Testis (tissue), 3 donors: ENCODE results near the gene C1orf53. TPM values are rescaled to one million over a fixed set of nuclear protein-coding genes. Genes with fewer than 3 reads are reported as not detected.

Experiments
- DNase-seq: peaks from one replicate; pipeline ENCODE4 v3.0.0-alpha.2; 2019
- H3K27ac ChIP-seq, 2 donors: fragments of 200-600 bp; sonication (generic); one replicate each; pipeline ENCODE4 v1.5.1; 2019
- H3K27me3 ChIP-seq: fragments of 200-600 bp; sonication (generic); one replicate; pipeline ENCODE4 v1.5.1; 2019
- H3K36me3 ChIP-seq: fragments of 200-600 bp; sonication (generic); one replicate; pipeline ENCODE4 v1.5.1; 2017; ENCODE audit warnings: low read depth; ENCODE audit errors: missing control alignments
- H3K4me1 ChIP-seq: fragments of 200-600 bp; sonication (generic); one replicate; pipeline ENCODE4 v1.5.1; 2019
- H3K4me3 ChIP-seq, 2 donors: fragments of 200-600 bp; sonication (generic); one replicate each; pipeline ENCODE4 v1.5.1; 2017 to 2019
- H3K9me3 ChIP-seq: fragments of 200-600 bp; sonication (generic); one replicate; pipeline ENCODE4 v1.5.1; 2017
- POLR2A ChIP-seq: fragments of 450-650 bp; IDR thresholded peaks from one replicate; pipeline ENCODE4 v1.6.1; 2017; ENCODE audit warnings: antibody characterized with exemption, mild to moderate bottlenecking, moderate library complexity
- WGBS, 2 donors: methylation state at CpG; one replicate each; pipeline ENCODE4 v1.1.5; 2018; 5-methylcytosine and 5-hydroxymethylcytosine counted together
- intact Hi-C: fragments of 100-400 bp; cut with DNase I; formaldehyde crosslinking; loops from one replicate; pipeline ENCODE4 v1.15.1; 2023; ENCODE audit warnings: low total_unique reads
- polyA plus RNA-seq: library from polyadenylated mRNA; stranded (reverse); fragments of 350-450 nt; fragmentation: Illumina TruSeq; extraction: RNeasy Lipid Tissue Mini Kit (QIAGEN cat#74804); gene quantifications from one replicate; pipeline ENCODE4 v1.2.3, GENCODE V29; 2014; ENCODE audit warnings: low read depth, low replicate concordance; ENCODE audit not compliant: insufficient read depth
- total RNA-seq, 2 donors: library from RNA; depleted of rRNA; stranded (reverse); fragments of >200 nt; gene quantifications; one replicate each; pipeline ENCODE4 v1.2.3, GENCODE V29; 2016
- TF ChIP-seq, protein P1 (sequence below), 3 experiments: fragments of 450-650 bp in 2 of 3; fragments of 200-600 bp in 1 of 3; sonication (generic) in 1 of 3; IDR thresholded peaks; one replicate each; pipeline ENCODE4 v1.5.1; 2016 to 2019; ENCODE audit warnings: antibody characterized with exemption in 3 of 3, mild to moderate bottlenecking in 2 of 3, moderate library complexity in 1 of 3

Gene C1orf53
- total and polyA plus RNA-seq, 3 donors from 2014 or later: 7.8 to 10.5 (median 8.6) TPM

- no peaks in the 10 kb centered on the region for H3K9me3 ChIP-seq
- H3K4me1 ChIP-seq: peaks cover 4% of the 10 kb centered on the region
- H3K36me3 ChIP-seq: no peaks in the 10 kb centered on the region
- H3K27ac ChIP-seq: peak overlapping the region; percentile 81 to 88
- no peaks in the 10 kb centered on the region for H3K27me3 ChIP-seq
- intact Hi-C loops: no loop called here
- H3K4me3 ChIP-seq: peak overlapping the region; percentile 46 to 69
- no peak for TF ChIP-seq POLR2A
- TF ChIP-seq, protein P1, sequence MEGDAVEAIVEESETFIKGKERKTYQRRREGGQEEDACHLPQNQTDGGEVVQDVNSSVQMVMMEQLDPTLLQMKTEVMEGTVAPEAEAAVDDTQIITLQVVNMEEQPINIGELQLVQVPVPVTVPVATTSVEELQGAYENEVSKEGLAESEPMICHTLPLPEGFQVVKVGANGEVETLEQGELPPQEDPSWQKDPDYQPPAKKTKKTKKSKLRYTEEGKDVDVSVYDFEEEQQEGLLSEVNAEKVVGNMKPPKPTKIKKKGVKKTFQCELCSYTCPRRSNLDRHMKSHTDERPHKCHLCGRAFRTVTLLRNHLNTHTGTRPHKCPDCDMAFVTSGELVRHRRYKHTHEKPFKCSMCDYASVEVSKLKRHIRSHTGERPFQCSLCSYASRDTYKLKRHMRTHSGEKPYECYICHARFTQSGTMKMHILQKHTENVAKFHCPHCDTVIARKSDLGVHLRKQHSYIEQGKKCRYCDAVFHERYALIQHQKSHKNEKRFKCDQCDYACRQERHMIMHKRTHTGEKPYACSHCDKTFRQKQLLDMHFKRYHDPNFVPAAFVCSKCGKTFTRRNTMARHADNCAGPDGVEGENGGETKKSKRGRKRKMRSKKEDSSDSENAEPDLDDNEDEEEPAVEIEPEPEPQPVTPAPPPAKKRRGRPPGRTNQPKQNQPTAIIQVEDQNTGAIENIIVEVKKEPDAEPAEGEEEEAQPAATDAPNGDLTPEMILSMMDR (IDR thresholded peaks at IDR 0.05): no peak
- 0 to 1% methylated on average over 43 to 64 of the region's 64 CpGs for WGBS, 2 donors
- DNase-seq: no peak
These were observed 15.6 kb downstream of the C1orf53 start for GRCh38 chr1:197917805-197918651.

- DNase-seq: no peak
- WGBS, 2 donors: 4 to 6% methylated on average over 16 of the region's 16 CpGs
- Histone ChIP-seq H3K36me3 (no peaks in the 10 kb centered on the region), H3K9me3 (no peaks in the 10 kb centered on the region), H3K27me3 (no peaks in the 10 kb centered on the region), H3K4me1 (peaks cover 4% of the 10 kb centered on the region), H3K4me3 (peak overlapping the region; percentile 46 to 69), H3K27ac (peak overlapping the region; percentile 81 to 88)
- intact Hi-C loops: no loop called here
- no peak for TF ChIP-seq POLR2A
- TF ChIP-seq, protein P1 (IDR thresholded peaks at IDR 0.05): no peak
These were observed 16.4 kb downstream of the C1orf53 start for GRCh38 chr1:197918807-197919345.

- TF ChIP-seq, protein P1 (IDR thresholded peaks at IDR 0.05): no peak
- no peak for TF ChIP-seq POLR2A
- DNase-seq: no peak
- intact Hi-C loops: no loop called here
- Histone ChIP-seq H3K27ac (peak overlapping the region; percentile 81 to 88), H3K27me3 (no peaks in the 10 kb centered on the region), H3K4me1 (peaks cover 4% of the 10 kb centered on the region), H3K36me3 (no peaks in the 10 kb centered on the region), H3K4me3 (peak overlapping the region; percentile 46 to 69), H3K9me3 (no peaks in the 10 kb centered on the region)
- WGBS, 2 donors: 3 to 8% methylated on average over 28 to 35 of the region's 35 CpGs
These were observed 17.1 kb downstream of the C1orf53 start for GRCh38 chr1:197919346-197920066.

GRCh38 chr1:197920067-197920396 lies 17.6 kb downstream of the C1orf53 start:
- Histone ChIP-seq H3K4me1 (peaks cover 4% of the 10 kb centered on the region), H3K27ac (peak overlapping the region; percentile 81 to 88), H3K27me3 (no peaks in the 10 kb centered on the region), H3K9me3 (no peaks in the 10 kb centered on the region), H3K4me3 (peak overlapping the region; percentile 1 to 69), H3K36me3 (no peaks in the 10 kb centered on the region)
- TF ChIP-seq, protein P1 (IDR thresholded peaks at IDR 0.05): no peak
- no peak for TF ChIP-seq POLR2A
- no peak for DNase-seq
- WGBS, 2 donors: 3 to 6% methylated on average over 11 of the region's 11 CpGs
- intact Hi-C loops: no loop called here
